Vagina (tissue), 2 donors: ENCODE results near the gene ZNF503.

Source experiments
- CTCF ChIP-seq, 3 experiments: fragments of 450-650 bp in 2 of 3; fragments of 200-600 bp in 1 of 3; sonication (generic) in 1 of 3; IDR thresholded peaks; one replicate each; pipeline ENCODE4 v1.5.1; 2017 to 2019; ENCODE audit warnings: antibody characterized with exemption in 3 of 3, mild to moderate bottlenecking in 2 of 3, moderate library complexity in 2 of 3
- POLR2A ChIP-seq, 2 donors: fragments of 450-650 bp; IDR thresholded peaks; one replicate each; pipeline ENCODE4 v1.6.1; 2017; ENCODE audit warnings: antibody characterized with exemption in 2 of 2, mild to moderate bottlenecking in 2 of 2, moderate library complexity in 2 of 2
- POLR2AphosphoS5 ChIP-seq, 2 donors: sonication (generic); formaldehyde crosslinking; IDR thresholded peaks; one replicate each; pipeline ENCODE4 v1.9.0; 2017; ENCODE audit warnings: antibody characterized with exemption in 2 of 2, mild to moderate bottlenecking in 2 of 2, low read depth in 1 of 2; ENCODE audit not compliant: insufficient read depth in 1 of 2

- TF ChIP-seq CTCF (IDR thresholded peaks at IDR 0.05) (no peak), POLR2AphosphoS5 (IDR thresholded peaks at IDR 0.05; ENCODE audit: insufficient read depth in 1 of 2, low read depth in 1 of 2) (no peak), POLR2A (IDR thresholded peaks at IDR 0.05) (no peak)
These were observed 7.3 kb downstream of the ZNF503 start for GRCh38 chr10:75394221-75394620.
